KOPT-K1 (cell line): ENCODE data around the gene WAS.

Source experiments
- H3K27ac ChIP-seq: fragments of 200-600 bp; sonication (generic); 2 replicates; pipeline ENCODE4 v1.5.1; 2016; ENCODE audit warnings: antibody characterized with exemption, mild to moderate bottlenecking, low read depth, low read length; ENCODE audit not compliant: poor library complexity, severe bottlenecking
- H3K36me3 ChIP-seq: fragments of 200-600 bp; sonication (generic); 2 replicates; pipeline ENCODE4 v1.5.1; 2017; ENCODE audit warnings: antibody characterized with exemption, mild to moderate bottlenecking, low read length, moderate library complexity; ENCODE audit not compliant: insufficient read depth
- H3K9me3 ChIP-seq: fragments of 200-600 bp; sonication (generic); 2 replicates; pipeline ENCODE4 v1.5.1; 2017; ENCODE audit warnings: antibody characterized with exemption, low read length, mild to moderate bottlenecking; ENCODE audit not compliant: insufficient read depth, poor library complexity, severe bottlenecking

WAS gene

GRCh38 chrX:48715072-48715471 is 31.5 kb downstream of the WAS start:
- Histone ChIP-seq H3K27ac (no peak overlapping the region), H3K9me3 (no peaks in the 10 kb centered on the region), H3K36me3 (no peaks in the 10 kb centered on the region)

- Histone ChIP-seq H3K9me3 (no peaks in the 10 kb centered on the region), H3K27ac (no peak overlapping the region), H3K36me3 (no peaks in the 10 kb centered on the region)
Observed at GRCh38 chrX:48715876-48716502, 32.4 kb downstream of the WAS start.

GRCh38 chrX:48719958-48720357 is 36.4 kb downstream of the WAS start:
- H3K27ac ChIP-seq = no peak overlapping the region
- no peaks in the 10 kb centered on the region for H3K9me3 ChIP-seq
- no peaks in the 10 kb centered on the region for H3K36me3 ChIP-seq

- H3K9me3 ChIP-seq = no peaks in the 10 kb centered on the region
- H3K27ac ChIP-seq = no peak overlapping the region
- no peaks in the 10 kb centered on the region for H3K36me3 ChIP-seq
Observed at GRCh38 chrX:48720577-48721250, 37.1 kb downstream of the WAS start.

- Histone ChIP-seq H3K27ac (no peak overlapping the region), H3K9me3 (no peaks in the 10 kb centered on the region), H3K36me3 (no peaks in the 10 kb centered on the region)
Observed at GRCh38 chrX:48721916-48722315, 38.3 kb downstream of the WAS start.

GRCh38 chrX:48726596-48726995 is 43.0 kb downstream of the WAS start:
- H3K9me3 ChIP-seq = no peaks in the 10 kb centered on the region
- H3K27ac ChIP-seq = no peak overlapping the region
- no peaks in the 10 kb centered on the region for H3K36me3 ChIP-seq

- H3K9me3 ChIP-seq = no peaks in the 10 kb centered on the region
- H3K27ac ChIP-seq = no peak overlapping the region
- no peaks in the 10 kb centered on the region for H3K36me3 ChIP-seq
Observed at GRCh38 chrX:48728653-48729052, 45.1 kb downstream of the WAS start.

- Histone ChIP-seq H3K36me3 (no peaks in the 10 kb centered on the region), H3K9me3 (no peaks in the 10 kb centered on the region), H3K27ac (peak overlapping the region; percentile 85)
Observed at GRCh38 chrX:48736303-48736702, 52.7 kb downstream of the WAS start.

GRCh38 chrX:48736878-48737212 is 53.2 kb downstream of the WAS start:
- Histone ChIP-seq H3K9me3 (no peaks in the 10 kb centered on the region), H3K27ac (peak overlapping the region; percentile 85), H3K36me3 (no peaks in the 10 kb centered on the region)

- Histone ChIP-seq H3K27ac (peak overlapping the region; percentile 85), H3K36me3 (no peaks in the 10 kb centered on the region), H3K9me3 (no peaks in the 10 kb centered on the region)
Observed at GRCh38 chrX:48737213-48737938, 53.8 kb downstream of the WAS start.

GRCh38 chrX:48737940-48738339 is 54.3 kb downstream of the WAS start:
- peak overlapping the region; percentile 85 for H3K27ac ChIP-seq

More at GRCh38 chrX:48737940-48738339, 54.3 kb downstream of the WAS start:
- H3K36me3 ChIP-seq = no peaks in the 10 kb centered on the region
- no peaks in the 10 kb centered on the region for H3K9me3 ChIP-seq
